Ishikawa (cell line): ENCODE measurements around the gene MRPL27.

Experiments used
- EGR1 ChIP-seq: IDR thresholded peaks from 2 replicates; pipeline ENCODE4 v1.6.1; 2012
- EP300 ChIP-seq: IDR thresholded peaks from 2 replicates; pipeline ENCODE4 v1.6.1; 2012; ENCODE audit warnings: borderline replicate concordance
- NFIC ChIP-seq: IDR thresholded peaks from 2 replicates; pipeline ENCODE4 v1.6.1; 2012
- RAD21 ChIP-seq: IDR thresholded peaks from 2 replicates; pipeline ENCODE4 v1.6.1; 2012; ENCODE audit warnings: low read depth
- TAF1 ChIP-seq: IDR thresholded peaks from 2 replicates; pipeline ENCODE4 v1.6.1; 2012; ENCODE audit warnings: low read depth, mild to moderate bottlenecking
- ZBTB7A ChIP-seq: IDR thresholded peaks from 2 replicates; pipeline ENCODE4 v1.6.1; 2012; ENCODE audit warnings: low read depth
- TF ChIP-seq, protein P1 (sequence below): IDR thresholded peaks from 2 replicates; pipeline ENCODE4 v1.6.1; 2012
- TF ChIP-seq, protein P2 (sequence below): IDR thresholded peaks from 2 replicates; pipeline ENCODE4 v1.6.1; 2012
- TF ChIP-seq, protein P3 (sequence below): IDR thresholded peaks from 2 replicates; pipeline ENCODE4 v1.6.1; 2012; ENCODE audit warnings: low read depth, mild to moderate bottlenecking

DNA sequence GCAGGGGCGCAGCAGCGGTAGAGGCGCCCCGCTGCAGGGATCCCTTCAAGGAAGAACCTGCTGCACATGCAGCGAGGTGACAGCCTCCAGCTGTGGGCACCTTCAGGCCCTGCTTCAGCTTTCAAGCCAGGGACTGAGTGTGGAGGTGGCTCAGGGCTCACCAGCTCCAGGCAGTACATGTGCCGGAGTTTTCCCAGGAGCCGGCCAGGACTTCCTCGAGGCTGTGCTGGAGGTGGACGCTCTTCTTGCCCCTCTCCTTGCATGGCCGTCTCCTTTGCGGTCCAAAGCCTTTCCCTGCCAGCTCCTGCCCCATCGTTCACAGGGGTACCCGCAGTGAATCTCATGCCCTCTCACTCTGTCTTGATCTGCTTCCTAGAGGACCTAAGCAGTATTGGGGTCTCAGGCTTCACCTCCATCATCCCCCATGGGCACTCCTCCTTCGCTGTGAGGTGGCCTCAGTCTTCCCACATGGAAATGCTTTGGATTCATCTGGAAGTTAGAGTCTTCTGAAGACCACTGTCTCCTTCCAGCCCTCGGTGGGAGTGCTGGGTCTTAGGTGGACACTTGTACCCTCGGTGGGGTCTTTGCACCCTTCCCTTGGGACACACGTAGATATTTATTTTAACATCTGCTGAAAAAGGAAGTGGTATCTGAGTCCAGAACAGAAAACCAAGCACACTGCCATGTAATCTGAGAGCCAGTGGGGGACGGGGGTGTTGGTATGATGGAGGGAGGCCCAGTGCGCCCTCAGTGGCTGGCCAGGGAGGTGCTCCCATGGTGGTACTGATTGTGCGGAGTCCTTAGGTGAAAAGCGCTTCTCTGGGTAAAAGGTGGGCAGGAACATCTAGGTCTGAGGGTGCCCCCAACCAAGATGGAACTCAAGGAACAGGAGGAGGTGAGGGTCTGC is 20.0 kb downstream of the MRPL27 start:
- TF ChIP-seq RAD21 (no peak), ZBTB7A (no peak), EP300 (no peak), EGR1 (no peak), TAF1 (no peak), NFIC (no peak)
- TF ChIP-seq, protein P1, sequence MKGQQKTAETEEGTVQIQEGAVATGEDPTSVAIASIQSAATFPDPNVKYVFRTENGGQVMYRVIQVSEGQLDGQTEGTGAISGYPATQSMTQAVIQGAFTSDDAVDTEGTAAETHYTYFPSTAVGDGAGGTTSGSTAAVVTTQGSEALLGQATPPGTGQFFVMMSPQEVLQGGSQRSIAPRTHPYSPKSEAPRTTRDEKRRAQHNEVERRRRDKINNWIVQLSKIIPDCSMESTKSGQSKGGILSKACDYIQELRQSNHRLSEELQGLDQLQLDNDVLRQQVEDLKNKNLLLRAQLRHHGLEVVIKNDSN = no peak
- TF ChIP-seq, protein P2, sequence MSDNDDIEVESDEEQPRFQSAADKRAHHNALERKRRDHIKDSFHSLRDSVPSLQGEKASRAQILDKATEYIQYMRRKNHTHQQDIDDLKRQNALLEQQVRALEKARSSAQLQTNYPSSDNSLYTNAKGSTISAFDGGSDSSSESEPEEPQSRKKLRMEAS = no peak
- TF ChIP-seq, protein P3, sequence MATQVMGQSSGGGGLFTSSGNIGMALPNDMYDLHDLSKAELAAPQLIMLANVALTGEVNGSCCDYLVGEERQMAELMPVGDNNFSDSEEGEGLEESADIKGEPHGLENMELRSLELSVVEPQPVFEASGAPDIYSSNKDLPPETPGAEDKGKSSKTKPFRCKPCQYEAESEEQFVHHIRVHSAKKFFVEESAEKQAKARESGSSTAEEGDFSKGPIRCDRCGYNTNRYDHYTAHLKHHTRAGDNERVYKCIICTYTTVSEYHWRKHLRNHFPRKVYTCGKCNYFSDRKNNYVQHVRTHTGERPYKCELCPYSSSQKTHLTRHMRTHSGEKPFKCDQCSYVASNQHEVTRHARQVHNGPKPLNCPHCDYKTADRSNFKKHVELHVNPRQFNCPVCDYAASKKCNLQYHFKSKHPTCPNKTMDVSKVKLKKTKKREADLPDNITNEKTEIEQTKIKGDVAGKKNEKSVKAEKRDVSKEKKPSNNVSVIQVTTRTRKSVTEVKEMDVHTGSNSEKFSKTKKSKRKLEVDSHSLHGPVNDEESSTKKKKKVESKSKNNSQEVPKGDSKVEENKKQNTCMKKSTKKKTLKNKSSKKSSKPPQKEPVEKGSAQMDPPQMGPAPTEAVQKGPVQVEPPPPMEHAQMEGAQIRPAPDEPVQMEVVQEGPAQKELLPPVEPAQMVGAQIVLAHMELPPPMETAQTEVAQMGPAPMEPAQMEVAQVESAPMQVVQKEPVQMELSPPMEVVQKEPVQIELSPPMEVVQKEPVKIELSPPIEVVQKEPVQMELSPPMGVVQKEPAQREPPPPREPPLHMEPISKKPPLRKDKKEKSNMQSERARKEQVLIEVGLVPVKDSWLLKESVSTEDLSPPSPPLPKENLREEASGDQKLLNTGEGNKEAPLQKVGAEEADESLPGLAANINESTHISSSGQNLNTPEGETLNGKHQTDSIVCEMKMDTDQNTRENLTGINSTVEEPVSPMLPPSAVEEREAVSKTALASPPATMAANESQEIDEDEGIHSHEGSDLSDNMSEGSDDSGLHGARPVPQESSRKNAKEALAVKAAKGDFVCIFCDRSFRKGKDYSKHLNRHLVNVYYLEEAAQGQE = no peak
